UCSD-AML1 (cell line): Measurements from ENCODE around the gene DNAAF1.

ENCODE experiments used
- DNase-seq: peaks from one replicate; lab custom pipeline; 2025; ENCODE audit not compliant: unreplicated experiment; lab: John Stamatoyannopoulos, UW

Gene DNAAF1

GRCh38 chr16:84121007-84121406 is 24.1 kb upstream of the DNAAF1 start:
- no peak for DNase-seq

DNA sequence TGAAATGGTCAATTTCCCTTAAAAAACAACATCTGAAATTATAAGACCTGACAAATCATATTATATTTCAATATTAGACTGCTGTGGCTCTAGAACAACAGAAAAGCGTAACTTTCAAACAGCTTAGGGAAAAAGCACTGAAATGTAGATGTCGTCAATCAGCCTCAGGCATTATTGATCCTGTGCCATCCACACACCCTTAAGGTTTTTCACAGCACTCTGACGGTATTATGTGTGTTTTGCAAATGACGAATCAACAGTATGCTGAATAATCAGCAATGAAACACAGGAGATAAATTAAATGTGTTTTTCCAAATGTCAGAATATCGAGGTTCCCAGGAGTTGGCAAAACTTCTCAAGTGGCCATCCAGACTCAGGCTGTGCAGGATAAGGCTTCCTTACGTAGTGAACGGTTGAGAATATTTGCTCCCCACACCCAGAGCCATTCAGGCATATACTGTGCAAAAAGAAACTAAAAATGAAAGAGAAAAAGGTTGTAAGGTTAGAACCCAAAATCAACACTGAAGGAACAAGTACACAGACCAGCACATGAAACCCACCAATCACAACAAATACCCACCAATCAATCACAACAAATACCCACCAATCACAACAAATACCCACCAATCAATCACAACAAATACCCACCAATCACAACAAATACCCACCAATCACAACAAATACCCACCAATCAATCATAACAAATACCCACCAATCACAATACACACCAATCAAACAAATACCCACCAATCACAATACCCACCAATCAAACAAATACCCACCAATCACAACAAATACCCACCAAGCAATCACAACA is 20.6 kb upstream of the DNAAF1 start:
- DNase-seq: no peak

GRCh38 chr16:84131117-84131516 is 14.0 kb upstream of the DNAAF1 start:
- no peak for DNase-seq

DNA sequence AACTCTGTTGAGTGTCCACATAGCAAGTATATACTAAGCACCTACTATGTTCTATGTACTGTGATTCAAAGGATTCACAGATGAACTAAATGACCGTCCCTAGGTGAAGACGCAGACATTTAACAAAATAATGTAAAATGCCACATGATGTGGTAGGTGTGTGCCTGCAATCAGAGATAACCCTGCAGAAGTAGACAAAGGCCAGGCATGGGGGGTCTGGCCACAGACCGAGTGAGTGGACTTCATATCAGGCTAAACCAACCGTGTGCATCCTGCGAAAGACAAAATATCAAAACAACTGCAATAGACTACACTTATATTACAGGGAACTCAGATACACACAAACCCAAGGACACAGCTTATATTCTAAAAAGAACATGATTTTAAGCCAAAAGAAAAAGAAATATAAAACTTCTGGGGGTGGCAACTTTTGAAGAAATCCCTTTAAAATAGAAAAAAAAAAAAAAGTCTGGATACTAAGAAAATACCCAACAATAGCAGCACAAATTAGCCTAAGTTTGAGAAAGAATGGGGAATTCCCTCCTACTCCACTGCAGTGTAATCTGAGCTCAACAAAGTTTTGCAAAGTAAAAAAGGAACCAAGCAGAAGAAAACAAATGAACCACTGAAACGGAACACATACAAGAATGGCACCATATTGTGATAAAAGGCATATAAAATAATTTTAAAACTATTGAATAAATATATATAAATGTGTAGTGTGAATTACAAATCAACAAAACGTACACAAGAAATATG is 12.4 kb upstream of the DNAAF1 start:
- no peak for DNase-seq

GRCh38 chr16:84136331-84137125 is 8.6 kb upstream of the DNAAF1 start:
- DNase-seq: no peak

- DNase-seq: no peak
Measured at GRCh38 chr16:84137287-84137686, 7.8 kb upstream of the DNAAF1 start.

GRCh38 chr16:84137769-84138357 is 7.2 kb upstream of the DNAAF1 start:
- DNase-seq: no peak

GRCh38 chr16:84138500-84138823 is 6.6 kb upstream of the DNAAF1 start:
- no peak for DNase-seq

DNA sequence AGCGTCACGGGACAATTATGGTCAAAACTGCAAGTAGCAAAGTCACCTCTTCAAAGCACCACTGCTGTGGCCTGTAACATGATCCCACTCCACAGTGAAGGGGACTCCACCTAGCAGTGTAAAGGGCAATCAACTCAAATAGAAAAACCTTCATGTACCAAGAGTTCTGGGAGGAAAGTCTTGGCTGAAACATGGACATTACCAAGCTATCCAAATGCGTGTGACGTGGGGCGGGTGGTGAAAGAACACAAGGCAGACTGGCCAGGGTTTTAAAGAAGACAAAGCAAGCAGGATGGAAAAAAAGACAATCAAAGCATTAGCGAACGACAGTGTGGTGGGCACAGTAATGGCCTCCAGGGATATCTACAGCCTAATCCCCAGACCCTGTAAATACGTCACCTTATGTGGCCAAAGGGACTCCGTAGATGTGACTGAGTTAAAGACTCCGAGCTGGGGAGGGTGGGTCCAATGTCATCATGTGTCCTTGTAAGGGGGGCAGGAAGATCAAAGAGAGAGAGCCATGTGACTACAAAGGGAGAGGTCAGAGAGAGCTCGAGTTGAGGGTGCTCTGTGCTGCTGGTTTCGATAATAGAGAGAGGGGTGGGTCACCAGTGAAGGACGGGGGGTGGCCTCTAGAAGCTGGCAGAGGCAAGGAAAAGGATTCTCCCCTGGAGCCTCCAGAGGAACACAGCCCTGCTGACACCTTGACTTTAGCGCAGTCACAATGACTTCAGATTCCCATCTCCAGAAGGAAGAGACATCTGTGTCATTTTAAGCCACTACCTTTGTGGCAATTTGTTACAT is 6.1 kb upstream of the DNAAF1 start:
- no peak for DNase-seq

GRCh38 chr16:84139628-84140258 is 5.4 kb upstream of the DNAAF1 start:
- DNase-seq: no peak

DNA sequence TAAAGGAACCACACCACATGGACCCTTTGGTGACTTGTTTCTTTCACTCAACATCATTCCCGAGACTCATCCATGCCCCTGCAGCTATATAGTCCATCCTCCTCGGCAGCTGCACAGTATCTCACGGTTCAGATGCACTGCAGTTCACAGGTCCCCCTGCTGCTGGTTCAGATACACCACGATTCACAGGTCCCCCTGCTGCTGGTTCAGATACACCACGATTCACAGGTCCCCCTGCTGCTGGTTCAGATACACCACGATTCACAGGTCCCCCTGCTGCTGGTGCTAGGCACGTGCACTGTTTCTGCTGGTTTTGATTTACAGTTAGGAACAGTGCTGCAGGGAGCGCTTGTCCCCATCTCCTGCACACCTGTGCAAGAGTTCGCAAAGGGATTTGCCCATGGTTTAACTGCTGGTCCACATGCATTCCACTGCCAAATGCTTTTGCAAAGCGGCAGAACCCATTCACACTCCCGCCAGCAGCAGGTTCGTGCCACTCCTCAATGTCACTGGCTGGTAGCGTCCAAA is 3.9 kb upstream of the DNAAF1 start:
- no peak for DNase-seq

DNA sequence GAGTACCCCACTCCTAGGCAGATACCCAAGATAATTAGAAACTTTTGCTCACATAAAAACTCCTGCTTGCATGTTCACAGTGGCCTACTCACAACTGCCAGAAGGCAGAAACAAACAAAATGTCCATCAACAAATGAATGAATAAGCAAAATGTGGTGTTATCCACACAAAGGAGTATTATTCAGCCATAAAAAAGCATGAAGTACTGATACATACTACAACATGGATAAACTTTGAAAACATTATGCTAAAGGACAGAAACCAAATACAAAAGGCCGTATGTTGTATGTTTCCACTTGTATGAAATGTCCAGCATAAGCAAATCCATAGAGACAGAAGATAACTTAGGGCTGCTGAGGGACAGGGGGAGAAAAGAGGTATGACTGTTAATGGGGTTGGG is 2.0 kb upstream of the DNAAF1 start:
- no peak for DNase-seq

DNA sequence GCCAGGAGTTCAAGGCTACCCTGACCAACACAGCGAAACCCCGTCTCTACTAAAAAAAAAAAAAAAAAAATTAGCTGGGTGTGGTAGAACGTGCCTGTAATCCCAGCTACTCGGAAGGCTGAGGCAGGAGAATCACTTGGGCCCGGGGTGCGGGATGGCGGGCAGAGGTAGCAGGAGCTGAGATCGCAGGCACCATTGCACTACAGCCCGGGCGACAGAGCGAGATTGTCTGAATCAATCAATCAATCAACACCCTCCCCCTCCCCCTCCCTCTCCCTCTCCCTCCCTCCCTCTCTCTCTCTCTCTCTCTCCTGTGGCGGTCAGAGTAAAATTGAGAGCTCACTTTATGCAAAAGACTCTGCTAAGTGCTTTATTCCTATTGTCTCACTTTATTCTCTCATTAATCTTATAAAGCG is 1.3 kb upstream of the DNAAF1 start:
- no peak for DNase-seq

- peak; percentile 36 for DNase-seq
Measured at GRCh38 chr16:84144209-84144858, 774 bp upstream of the DNAAF1 start.

DNA sequence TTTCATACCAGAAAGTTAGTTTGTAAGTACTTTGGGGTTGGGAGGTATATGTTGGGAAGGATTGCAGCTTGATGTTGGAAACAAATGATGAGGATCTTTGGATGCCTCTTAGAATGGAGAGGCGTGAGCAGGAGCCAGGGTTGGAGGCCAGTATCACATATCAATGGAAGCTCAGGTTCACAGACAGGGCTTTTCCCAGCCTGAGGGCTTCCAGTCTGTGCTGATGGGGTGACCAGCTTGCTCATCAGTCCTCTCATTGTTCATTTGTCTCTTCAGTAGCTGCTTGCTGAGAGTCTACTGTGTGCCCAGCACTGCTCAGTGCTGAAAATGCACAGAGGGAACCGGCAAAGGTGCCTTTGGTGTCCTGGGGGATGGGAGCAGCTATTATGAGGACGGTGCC is 5.8 kb downstream of the DNAAF1 start:
- DNase-seq: no peak

DNA sequence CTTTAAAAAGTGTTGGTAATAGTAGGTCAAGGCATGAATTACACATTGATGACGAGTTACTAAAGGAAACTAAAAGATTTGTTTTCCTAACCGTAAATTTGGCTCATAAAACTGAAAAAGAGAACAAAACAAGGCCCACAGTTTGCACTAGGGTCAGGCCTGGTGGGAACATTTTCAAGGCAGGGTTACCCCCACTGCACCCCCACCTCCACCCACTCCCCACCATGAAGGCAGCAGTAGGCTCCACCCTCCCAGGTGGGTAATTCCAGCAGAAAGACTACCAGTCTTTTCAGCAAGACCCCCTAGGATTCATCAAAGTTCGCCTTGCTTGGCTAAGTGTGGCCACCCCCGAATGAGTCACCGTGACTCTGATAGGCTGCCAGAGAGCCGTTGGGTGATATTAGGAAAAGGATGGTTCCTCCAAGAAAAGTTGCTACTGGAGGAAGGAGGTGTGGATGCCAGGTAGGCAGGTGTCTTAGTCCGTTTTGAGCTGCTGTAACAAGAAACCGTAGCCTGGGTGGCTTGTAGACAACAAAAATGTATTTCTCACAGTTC is 8.6 kb downstream of the DNAAF1 start:
- DNase-seq: no peak

- no peak for DNase-seq
Measured at GRCh38 chr16:84155226-84155625, 10.1 kb downstream of the DNAAF1 start.

GRCh38 chr16:84155771-84156170 is 10.7 kb downstream of the DNAAF1 start:
- no peak for DNase-seq

- DNase-seq: no peak
Measured at GRCh38 chr16:84156342-84156784, 11.3 kb downstream of the DNAAF1 start.
